ENCODE results near the gene TSHZ2.

GRCh38 chr20:53223626-53224172 lies 251.5 kb downstream of the TSHZ2 start:
- TF ChIP-seq POLR2A (IDR thresholded peaks at IDR 0.05; ENCODE audit: low read depth, low read length) (no peak), POLR2AphosphoS5 (IDR thresholded peaks at IDR 0.05; ENCODE audit: low read depth, low read length) (no peak)

Measured in GM12892 (cell line).